ENCODE data around the gene LGALS8.

DNA sequence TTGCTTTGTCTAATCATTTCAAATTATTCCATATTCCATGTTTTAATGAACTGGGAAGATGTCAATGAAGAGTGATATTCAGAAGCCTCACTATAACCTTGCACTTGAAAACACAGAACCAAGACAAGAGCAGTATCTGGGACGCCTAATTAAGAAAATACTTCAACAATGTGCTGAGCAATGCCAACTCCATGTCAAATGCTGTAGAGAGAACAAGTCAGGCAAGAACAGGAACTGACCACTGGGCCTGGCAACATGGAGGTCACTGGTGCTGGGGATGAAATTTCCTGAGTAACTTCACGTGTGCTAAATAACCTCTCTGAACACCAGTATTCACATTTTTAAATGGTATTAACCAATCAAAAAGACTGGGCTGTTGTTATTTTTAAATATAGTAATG lies 57.7 kb downstream of the LGALS8 start:
- TF ChIP-seq, protein P1, sequence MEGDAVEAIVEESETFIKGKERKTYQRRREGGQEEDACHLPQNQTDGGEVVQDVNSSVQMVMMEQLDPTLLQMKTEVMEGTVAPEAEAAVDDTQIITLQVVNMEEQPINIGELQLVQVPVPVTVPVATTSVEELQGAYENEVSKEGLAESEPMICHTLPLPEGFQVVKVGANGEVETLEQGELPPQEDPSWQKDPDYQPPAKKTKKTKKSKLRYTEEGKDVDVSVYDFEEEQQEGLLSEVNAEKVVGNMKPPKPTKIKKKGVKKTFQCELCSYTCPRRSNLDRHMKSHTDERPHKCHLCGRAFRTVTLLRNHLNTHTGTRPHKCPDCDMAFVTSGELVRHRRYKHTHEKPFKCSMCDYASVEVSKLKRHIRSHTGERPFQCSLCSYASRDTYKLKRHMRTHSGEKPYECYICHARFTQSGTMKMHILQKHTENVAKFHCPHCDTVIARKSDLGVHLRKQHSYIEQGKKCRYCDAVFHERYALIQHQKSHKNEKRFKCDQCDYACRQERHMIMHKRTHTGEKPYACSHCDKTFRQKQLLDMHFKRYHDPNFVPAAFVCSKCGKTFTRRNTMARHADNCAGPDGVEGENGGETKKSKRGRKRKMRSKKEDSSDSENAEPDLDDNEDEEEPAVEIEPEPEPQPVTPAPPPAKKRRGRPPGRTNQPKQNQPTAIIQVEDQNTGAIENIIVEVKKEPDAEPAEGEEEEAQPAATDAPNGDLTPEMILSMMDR (IDR thresholded peaks at IDR 0.05) = no peak
- no peak for TF ChIP-seq EZH2 (IDR thresholded peaks at IDR 0.05; ENCODE audit: borderline replicate concordance, insufficient read depth, low read depth, low read length, poor library complexity, severe bottlenecking)
